Stimulated activated CD8-positive, alpha-beta memory T cell treated with anti-CD3 and anti-CD28 coated beads, Interleukin-15, amount 100 ng/mL, for 4 hours (primary cell): ENCODE data around the gene GABRP.
"Not testable (repeated sequence)": the region's sequence is repeated elsewhere in the genome, so short reads cannot be mapped to it uniquely, and the experiment has no call there.

Experiments used
- DNase-seq, 2 donors: peaks; one replicate each; pipeline ENCODE4 v3.0.0-alpha.2; 2020; ENCODE audit warnings: low read depth in 2 of 2

Gene GABRP

GRCh38 chr5:170783498-170784247 is at the start of gene GABRP:
TSS of gene GABRP (plus strand) at chr5:170783725. CDS start at chr5:170788616, 4,891 bp downstream.
- DNase-seq, result no peak

GRCh38 chr5:170736966-170737365 is 46.6 kb upstream of the GABRP start:
- no peak for DNase-seq

GRCh38 chr5:170737591-170737990 is 45.9 kb upstream of the GABRP start:
- DNase-seq, result no peak

- DNase-seq, result no peak
These were observed 44.7 kb upstream of the GABRP start for GRCh38 chr5:170738840-170739239.

- DNase-seq, result no peak
These were observed 44.1 kb upstream of the GABRP start for GRCh38 chr5:170739446-170739845.

GRCh38 chr5:170740551-170741205 is 42.8 kb upstream of the GABRP start:
- no peak for DNase-seq

- DNase-seq, result no peak
These were observed 41.7 kb upstream of the GABRP start for GRCh38 chr5:170741801-170742200.

GRCh38 chr5:170743876-170744212 is 39.7 kb upstream of the GABRP start:
- DNase-seq, result no peak

- no peak for DNase-seq
These were observed 37.9 kb upstream of the GABRP start for GRCh38 chr5:170745481-170746071.

GRCh38 chr5:170746075-170746960 is 37.2 kb upstream of the GABRP start:
- no peak for DNase-seq

- no peak for DNase-seq
These were observed 36.6 kb upstream of the GABRP start for GRCh38 chr5:170746961-170747340.

- DNase-seq, result no peak
These were observed 36.2 kb upstream of the GABRP start for GRCh38 chr5:170747357-170747756.

GRCh38 chr5:170747851-170748250 is 35.7 kb upstream of the GABRP start:
- no peak for DNase-seq

GRCh38 chr5:170748951-170749471 is 34.5 kb upstream of the GABRP start:
- no peak for DNase-seq

GRCh38 chr5:170749911-170750431 is 33.6 kb upstream of the GABRP start:
- DNase-seq, result no peak

- no peak for DNase-seq
These were observed 32.7 kb upstream of the GABRP start for GRCh38 chr5:170750791-170751190.

- DNase-seq, result no peak
These were observed 31.9 kb upstream of the GABRP start for GRCh38 chr5:170751631-170752030.

- DNase-seq, result no peak
These were observed 31.0 kb upstream of the GABRP start for GRCh38 chr5:170752257-170753215.

- no peak for DNase-seq
These were observed 30.2 kb upstream of the GABRP start for GRCh38 chr5:170753311-170753710.

GRCh38 chr5:170754508-170754907 is 29.0 kb upstream of the GABRP start:
- not testable (repeated sequence) for DNase-seq
